HG03342 (cell line): Measurements from ENCODE around the gene NUP160.
"Not testable (repeated sequence)": the region's sequence is repeated elsewhere in the genome, so short reads cannot be mapped to it uniquely, and the experiment has no call there.

Experiments used
- ATAC-seq: cut with Tn5 transposase; IDR thresholded peaks from one replicate; pipeline ENCODE4 v1.9.1; 2021; ENCODE audit warnings: mild to moderate bottlenecking, moderate library complexity; ENCODE audit not compliant: unreplicated experiment

Gene NUP160

GRCh38 chr11:47791774-47792430, 56.2 kb downstream of the NUP160 start:
- ATAC-seq = no peak

GRCh38 chr11:47790017-47790416, 58.1 kb downstream of the NUP160 start:
- not testable (repeated sequence) for ATAC-seq

GRCh38 chr11:47788181-47788580, 60.0 kb downstream of the NUP160 start:
- no peak for ATAC-seq

- no peak for ATAC-seq
Measured at GRCh38 chr11:47786373-47786772, 61.8 kb downstream of the NUP160 start.

- ATAC-seq = no peak
Measured at GRCh38 chr11:47784785-47785381, 63.3 kb downstream of the NUP160 start.

- ATAC-seq = no peak
Measured at GRCh38 chr11:47783087-47783610, 65.0 kb downstream of the NUP160 start.

GRCh38 chr11:47778878-47779483, 69.2 kb downstream of the NUP160 start:
- no peak for ATAC-seq

- ATAC-seq = no peak
Measured at GRCh38 chr11:47775240-47775869, 72.8 kb downstream of the NUP160 start.

GRCh38 chr11:47773882-47774281, 74.3 kb downstream of the NUP160 start:
- no peak for ATAC-seq

GRCh38 chr11:47769556-47769955, 78.6 kb downstream of the NUP160 start:
- ATAC-seq = not testable (repeated sequence)

GRCh38 chr11:47768101-47768612, 80.0 kb downstream of the NUP160 start:
- no peak for ATAC-seq

- ATAC-seq = peak; percentile 30
Measured at GRCh38 chr11:47766509-47767227, 81.5 kb downstream of the NUP160 start.

GRCh38 chr11:47765086-47765485, 83.1 kb downstream of the NUP160 start:
- ATAC-seq = no peak

- ATAC-seq = not testable (repeated sequence)
Measured at GRCh38 chr11:47759291-47759690, 88.9 kb downstream of the NUP160 start.

- no peak for ATAC-seq
Measured at GRCh38 chr11:47756208-47756607, 91.9 kb downstream of the NUP160 start.

GRCh38 chr11:47750725-47751124, 97.4 kb downstream of the NUP160 start:
- ATAC-seq = no peak

- ATAC-seq = not testable (repeated sequence)
Measured at GRCh38 chr11:47742494-47742893, 105.7 kb downstream of the NUP160 start.

GRCh38 chr11:47737817-47738216, 110.3 kb downstream of the NUP160 start:
- ATAC-seq = not testable (repeated sequence)

GRCh38 chr11:47732271-47732670, 115.9 kb downstream of the NUP160 start:
- ATAC-seq = no peak

GRCh38 chr11:47731475-47731874, 116.7 kb downstream of the NUP160 start:
- ATAC-seq = no peak
